ENCODE measurements around the gene GEMIN7.

GEMIN7 gene, protein sequence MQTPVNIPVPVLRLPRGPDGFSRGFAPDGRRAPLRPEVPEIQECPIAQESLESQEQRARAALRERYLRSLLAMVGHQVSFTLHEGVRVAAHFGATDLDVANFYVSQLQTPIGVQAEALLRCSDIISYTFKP

DNA sequence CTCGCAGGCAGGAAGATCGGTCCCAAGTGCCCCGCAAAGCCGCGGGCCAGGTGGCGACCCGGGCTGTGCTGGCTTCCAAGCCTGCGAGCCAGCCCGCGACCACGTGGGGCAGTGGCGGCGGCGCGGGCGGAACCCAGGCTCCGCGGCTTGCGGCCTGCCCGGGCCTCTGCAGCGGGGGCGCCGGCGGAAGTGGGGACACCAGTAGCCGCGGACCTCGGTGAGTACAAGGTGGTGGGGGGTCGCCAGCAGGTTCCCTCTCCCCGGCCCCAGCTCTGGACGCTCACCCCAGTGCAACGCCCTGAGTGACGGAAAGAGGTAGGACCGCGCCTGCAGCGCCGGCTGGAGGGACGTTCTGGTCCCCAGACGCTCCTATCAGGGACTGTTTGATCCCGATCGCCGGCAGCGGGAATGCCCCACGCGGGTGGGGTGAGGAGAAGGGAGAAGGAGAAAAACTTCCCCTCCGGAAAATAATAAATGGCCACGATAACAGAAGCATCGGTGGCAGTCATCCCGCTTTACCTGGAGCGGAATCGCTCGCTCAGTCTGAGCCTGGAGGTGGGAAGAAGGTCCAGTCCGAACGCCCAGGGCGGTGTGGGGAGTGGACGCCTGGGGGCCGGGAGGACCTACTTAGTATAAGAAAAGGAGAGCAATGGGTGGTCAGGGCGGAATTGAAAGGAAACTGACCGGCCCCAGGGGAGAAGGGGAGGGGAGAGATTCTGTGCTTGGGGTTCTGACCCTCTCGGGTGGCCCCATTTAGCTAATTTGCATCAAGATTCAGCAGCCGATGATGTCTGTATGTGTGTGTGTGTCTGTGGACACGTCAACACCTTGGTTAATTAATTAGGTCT lies at the start of gene GEMIN7:
Gene GEMIN7, plus strand, starts transcription at position 198 of the 848 bp plus-strand sequence. CDS start 10,855 bp downstream, outside the sequence.
- DNase-seq (ENCODE audit: low read depth) = no peak

DNA sequence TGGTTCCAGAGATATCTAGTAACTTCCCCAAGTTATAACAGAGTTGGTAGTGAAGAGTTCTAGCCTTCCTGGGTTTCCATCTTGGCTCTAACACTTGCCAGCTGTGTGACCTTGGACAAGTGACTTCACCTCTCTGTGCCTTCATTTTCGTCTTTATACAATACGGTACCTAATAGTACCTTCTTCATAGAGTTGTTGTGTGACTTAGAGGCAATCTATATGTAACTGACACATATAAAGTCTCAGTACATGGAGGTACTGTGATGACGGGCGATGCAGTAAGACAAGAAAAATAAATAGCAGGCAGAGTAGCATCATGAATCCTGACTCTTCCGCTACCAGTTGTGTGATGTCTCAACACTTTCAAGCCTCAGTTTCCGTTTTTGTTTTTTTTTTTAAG lies 48.2 kb upstream of the GEMIN7 start:
- no peak for DNase-seq (ENCODE audit: low read depth)

DNA sequence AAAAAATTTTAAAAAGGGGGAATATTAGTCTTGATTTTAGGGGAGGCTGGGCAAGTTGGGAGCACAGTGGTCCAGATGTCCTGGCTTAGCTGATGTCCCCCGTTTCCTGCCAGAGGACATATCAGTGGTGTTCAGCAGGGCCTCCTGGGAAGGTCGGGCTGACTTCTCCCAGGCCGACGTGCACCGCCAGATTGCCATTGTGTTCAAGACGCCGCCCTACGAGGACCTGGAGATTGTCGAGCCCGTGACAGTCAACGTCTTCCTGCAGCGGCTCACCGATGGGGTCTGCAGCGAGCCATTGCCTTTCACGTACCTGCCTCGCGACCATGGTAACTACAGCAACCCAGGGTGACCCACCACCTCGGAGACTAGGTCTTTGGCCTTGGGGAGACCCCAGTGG lies 46.6 kb upstream of the GEMIN7 start:
- DNase-seq (ENCODE audit: low read depth) = no peak

DNA sequence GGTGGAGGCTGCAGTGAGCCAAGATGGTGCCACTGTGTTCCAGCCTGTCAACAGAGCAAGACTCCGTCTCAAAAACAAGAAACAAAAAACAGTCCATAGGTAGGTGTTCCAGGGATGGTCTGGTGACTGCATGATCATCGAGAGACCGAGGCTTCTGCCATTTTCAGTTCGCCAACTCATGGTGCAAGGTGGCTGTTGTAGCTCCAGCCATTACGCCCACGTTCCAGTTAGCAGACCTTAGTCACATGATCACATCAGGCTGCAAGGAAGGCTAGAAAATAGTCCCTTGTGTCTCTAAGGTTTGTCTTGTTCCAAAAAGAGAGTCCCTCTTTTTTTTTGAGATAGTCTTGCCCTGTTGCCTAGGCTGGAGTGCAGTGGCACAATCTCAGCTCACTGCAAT lies 43.3 kb upstream of the GEMIN7 start:
- DNase-seq (ENCODE audit: low read depth) = no peak

DNA sequence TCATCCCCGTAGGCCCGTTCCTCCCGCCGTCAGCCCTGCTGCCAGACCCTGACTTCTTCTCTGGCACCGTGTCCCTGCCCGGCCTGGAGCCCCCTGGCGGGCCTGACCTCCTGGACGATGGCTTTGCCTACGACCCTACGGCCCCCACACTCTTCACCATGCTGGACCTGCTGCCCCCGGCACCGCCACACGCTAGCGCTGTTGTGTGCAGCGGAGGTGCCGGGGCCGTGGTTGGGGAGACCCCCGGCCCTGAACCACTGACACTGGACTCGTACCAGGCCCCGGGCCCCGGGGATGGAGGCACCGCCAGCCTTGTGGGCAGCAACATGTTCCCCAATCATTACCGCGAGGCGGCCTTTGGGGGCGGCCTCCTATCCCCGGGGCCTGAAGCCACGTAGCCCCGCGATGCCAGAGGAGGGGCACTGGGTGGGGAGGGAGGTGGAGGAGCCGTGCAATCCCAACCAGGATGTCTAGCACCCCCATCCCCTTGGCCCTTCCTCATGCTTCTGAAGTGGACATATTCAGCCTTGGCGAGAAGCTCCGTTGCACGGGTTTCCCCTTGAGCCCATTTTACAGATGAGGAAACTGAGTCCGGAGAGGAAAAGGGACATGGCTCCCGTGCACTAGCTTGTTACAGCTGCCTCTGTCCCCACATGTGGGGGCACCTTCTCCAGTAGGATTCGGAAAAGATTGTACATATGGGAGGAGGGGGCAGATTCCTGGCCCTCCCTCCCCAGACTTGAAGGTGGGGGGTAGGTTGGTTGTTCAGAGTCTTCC lies 41.5 kb upstream of the GEMIN7 start:
- no peak for DNase-seq (ENCODE audit: low read depth)

DNA sequence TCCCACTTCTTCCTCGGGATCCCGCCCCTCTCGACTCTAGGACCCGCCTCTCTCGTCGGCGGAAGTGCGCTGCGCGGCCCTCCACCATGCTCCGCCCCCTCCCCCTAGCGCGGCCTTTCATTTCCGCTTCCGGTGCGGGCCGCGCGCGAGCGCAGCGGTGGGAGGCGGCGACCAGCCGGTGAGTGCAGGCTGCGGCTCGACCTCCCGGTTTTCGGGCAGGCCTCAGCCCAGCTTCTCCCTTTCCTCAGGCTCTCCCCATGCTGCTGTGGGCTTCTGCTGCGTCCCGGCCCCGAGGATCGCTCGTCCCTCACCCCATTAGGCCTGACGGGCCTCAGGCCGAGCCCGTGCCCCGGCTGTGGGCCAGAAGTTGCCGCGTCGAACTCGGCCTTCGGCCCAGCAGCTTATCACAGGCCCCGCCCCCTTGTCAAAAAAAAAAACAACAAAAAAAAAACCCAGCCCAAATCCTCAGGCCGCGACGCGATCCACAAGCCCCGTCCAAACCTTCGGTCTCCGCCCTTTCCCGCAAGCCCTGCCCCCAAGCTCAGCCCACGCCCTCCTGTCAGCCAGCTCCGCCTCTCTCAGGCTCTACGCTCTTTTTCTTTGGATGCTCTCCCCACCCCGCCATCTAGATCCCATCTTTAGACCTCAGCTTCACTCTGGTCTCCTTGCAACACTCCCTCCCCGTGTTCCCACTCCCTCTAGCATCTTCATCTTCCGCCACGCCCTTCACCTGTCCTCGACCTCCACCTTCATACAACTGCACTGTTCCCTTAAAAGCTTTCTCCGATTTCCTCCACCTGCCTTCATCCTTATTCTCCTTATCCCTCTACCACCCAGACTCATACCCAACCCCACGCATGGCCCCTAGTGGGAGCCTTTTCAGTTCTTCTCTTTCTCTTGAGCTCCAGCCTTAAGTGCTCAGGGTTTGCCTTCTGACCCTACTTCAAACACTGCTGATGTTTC lies 39.8 kb upstream of the GEMIN7 start, which contains the start of gene CLASRP:
Gene CLASRP, plus strand, starts transcription at position 115 of the 963 bp plus-strand sequence. CDS start 1,168 bp downstream, outside the sequence.
- peak; percentile 55 for DNase-seq (ENCODE audit: low read depth)

DNA sequence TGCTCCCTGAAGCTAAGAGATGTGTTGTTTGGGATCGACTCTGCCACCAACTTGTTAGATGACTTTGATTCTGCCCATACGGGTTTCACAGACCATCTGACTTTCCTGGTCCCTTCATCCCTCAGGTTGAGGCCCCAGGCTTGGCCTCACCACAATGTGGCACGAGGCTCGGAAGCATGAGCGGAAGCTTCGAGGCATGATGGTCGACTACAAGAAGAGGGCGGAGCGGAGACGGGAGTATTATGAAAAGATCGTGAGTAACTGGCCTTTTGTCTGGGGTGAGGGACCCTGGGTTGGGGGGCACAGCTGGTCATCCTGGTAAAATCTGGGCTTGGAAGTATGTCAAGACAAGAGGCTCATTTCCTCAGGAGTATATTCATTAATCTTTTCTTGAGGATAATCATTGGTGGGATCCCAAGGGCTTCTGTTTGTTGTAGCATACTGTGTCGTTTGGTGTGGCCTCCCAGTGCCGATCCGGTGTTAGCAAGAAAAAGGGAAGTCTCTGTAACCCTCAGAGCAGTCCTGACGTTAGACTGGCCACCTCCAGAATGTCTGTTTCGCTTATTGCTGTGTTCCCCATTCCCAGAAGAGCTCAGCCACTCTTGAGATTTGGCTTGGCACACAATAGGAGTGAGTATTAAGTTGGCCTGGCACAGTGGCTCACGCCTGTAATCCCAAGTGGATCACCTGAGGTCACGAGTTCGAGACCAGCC lies 38.8 kb upstream of the GEMIN7 start:
- no peak for DNase-seq (ENCODE audit: low read depth)

DNA sequence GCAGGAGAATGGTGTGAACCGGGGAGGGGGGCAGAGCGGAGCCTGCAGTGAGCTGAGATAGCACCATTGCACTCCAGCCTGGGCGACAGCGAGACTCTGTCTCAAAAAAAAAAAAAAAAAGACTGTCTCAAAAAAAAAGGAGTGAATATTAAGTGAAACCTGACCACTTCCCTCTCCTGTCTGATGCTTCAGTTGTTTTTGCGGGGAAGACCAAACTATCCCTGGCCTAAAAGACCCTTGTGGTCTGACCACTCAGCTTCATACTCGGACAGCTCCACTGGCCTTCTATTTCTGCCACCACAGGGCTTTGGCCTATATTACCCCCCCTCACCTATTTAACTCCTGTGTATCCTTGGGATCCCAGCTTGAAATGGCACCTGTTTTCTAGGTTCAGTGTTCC lies 37.9 kb upstream of the GEMIN7 start:
- no peak for DNase-seq (ENCODE audit: low read depth)

DNA sequence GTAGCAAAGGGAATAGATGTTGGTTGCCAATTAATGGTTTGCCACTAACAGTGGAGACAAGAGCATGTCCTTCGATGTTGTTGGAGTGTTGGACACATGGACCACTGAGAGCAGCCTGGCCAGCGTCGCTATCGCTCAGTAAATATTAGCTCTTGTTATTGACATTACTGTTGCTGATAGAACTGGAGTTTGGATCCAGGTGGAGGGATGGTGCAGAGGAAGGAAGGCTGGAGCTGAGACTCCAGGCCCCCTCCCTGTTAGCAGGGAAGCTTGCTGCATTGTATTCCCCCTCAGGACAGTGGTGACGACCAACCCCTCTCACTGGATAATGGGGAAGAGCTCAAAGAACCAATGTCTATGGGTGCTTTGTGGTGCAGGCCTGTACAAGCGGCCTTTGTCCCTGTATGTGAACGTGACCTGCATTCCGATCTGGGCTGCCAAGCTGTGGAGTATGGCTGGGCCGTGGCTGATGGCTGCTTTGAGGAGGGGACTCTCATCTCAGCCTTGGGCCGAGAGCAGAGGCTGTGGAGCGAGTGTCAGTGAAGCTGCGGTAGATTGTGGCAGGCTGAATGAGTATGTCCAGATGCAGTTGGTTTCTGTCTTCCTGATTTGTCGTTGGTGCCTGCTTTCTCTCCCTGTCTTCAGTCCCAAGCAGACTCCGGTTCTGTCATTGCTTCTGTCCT lies 33.2 kb upstream of the GEMIN7 start:
- DNase-seq (ENCODE audit: low read depth) = no peak

DNA sequence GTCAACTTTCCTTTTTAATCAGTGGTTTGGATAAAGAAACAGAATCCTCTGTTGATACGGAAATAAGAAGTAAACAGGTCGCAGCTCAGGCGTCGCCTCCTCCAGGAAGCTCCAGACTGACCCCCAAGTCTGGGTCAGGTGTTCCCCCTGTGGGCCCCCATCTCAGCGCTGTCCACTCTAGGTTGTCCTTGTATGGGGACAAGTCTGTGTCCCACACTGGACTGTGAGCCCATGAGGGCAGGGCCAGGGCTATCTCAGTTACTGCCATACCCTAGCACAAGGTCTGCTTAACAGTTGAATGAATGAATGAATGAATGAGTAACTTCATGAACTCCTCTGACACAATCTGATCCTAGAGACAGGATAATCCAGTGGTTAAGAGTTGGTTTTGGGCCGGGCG lies 32.7 kb upstream of the GEMIN7 start:
- DNase-seq (ENCODE audit: low read depth) = no peak

DNA sequence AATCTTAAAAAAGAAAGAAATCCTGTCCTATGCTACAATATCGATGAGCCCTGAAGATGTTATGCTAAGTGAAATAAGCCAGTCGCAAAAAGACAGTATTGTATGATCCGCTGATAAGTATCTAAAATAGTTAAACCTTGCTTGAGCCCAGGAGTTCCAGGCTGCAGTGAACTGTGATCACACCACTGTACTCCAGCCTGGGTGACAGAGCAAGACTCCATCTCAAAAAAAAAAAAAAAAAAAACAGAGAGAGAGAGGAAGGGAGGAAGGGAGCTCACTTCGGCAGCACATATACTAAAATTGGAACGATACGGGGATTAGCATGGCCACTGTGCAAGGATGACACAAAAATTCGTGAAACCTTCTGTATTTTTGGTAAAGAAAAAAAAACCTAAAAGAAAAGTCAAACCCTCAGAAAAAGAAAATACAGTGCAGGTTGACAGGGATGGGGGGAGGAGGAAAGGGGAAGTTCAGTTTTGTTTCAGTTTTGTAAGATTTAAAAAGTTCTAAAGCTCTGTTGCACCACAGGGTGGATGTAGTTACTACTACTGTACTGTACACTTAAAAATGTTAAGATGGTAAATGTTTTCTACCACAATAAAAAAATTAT lies 31.8 kb upstream of the GEMIN7 start:
- no peak for DNase-seq (ENCODE audit: low read depth)

DNA sequence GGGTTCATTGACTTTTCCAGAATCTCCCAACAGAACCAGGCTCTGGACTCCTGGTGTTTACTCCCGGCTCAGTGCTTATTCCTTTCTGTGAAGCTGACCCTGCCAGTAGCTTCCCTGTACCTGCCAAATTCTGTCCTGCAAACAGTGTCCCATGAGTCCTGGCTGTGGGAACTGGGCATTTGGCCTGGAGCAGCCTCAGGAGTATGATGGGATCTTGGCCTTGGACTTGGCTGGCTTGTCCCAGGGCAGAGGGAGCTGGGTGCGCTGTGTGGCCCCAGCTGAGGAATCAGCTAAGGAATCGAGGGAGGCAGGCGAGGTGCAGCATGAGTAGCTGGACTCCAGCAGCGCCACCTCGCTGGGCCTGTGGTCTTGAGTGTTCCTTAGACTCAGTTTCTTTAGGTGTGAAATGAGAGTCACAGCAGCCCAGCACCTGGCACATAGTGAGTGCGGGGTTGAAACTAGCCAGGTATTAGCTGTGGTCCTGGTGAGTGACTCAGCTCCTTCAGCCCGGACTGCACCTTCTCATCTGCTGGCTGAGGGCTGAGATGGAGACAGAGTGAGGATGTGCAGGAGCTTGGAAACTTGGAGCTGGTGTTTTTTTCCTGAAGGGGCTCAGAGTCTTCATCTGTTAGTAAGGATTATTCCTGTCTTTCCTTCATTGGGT lies 29.9 kb upstream of the GEMIN7 start:
- DNase-seq (ENCODE audit: low read depth) = no peak

DNA sequence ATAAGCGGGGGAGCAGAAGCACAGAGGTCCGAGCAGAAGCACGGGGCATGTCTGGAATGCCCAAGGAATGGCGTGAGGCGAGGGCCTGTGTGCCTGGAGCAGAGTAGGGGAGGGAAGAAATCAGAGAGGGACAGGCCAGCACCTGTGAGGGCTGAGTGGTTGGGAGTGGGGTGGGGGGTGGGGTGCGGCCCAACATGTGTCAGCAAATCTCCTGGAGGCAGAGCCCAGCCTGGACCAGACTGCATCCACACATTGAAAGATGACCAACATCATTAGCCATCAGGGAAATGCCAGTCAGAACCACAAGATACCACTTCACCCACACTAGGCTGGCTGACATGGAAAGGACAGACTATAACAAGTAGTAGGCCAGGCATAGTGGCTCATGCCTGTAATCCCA lies 29.0 kb upstream of the GEMIN7 start:
- DNase-seq (ENCODE audit: low read depth) = no peak

DNA sequence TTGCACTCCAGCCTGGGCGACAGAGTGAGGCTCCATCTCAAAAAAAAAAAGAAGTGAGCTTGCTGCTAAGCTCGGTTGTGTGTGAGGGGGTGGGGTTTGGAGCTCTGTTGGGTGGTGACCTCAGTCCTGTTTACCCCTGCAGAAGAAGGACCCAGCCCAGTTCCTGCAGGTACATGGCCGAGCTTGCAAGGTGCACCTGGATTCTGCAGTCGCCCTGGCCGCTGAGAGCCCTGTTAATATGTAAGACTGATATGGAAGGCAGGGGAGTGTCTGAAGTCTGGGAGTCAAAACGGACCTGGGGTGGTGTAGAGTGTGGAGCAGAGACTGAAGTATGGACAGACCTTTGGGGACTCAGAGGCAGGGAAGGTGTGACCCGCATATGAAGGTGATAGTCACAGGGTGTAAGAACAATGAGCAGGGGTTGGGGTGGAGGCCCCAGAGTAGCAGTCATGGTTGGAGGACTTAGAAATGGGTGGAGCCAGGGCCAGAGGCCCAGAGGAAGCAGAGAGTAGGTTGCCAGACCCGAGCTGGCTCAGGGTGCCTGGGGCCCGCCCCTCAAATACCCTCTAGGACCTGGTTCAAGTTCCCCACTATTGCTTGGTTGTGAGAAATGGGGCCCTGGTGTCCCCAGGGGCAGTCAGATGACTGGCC lies 27.0 kb upstream of the GEMIN7 start:
- DNase-seq (ENCODE audit: low read depth) = no peak

DNA sequence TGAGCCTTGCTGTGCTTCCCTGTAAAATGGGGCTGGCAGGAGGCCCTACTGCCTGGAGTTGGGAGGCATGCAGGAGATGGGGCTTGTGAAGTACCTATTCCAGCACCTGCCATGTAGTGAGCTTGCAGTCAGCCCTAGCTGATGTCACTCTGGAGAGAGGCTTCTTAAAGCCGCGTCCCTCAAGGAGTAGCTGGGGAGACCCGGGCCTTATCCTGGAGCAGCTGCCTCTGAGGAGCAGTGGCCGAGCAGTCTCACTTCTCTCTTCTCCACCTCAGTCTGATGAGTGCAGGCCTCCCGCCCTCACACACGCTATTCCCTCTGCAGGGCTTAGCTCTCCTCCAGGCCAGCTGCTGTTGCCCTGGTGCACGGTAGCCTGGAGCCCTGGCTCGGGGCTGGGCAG lies 22.2 kb upstream of the GEMIN7 start:
- DNase-seq (ENCODE audit: low read depth) = no peak

DNA sequence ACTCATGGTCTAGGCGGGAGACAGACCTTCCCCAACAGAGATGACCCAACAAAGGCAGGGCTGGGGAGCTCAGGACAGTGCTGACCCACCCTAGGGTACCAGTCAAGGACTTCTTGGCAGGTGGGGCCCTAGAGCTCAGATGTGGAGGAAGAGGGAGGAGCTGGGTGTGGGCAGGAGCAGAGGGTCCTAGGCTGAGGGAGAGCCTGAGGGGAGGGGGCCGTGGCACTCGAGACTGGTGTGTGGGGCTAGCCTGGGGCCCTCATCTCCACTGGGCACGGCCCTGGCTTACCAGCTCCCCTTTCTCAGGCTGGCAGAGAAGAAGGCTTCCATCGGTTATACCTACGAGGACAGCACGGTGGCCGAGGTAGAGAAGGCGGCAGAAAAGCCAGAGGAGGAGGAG lies 21.6 kb upstream of the GEMIN7 start:
- DNase-seq (ENCODE audit: low read depth) = no peak

DNA sequence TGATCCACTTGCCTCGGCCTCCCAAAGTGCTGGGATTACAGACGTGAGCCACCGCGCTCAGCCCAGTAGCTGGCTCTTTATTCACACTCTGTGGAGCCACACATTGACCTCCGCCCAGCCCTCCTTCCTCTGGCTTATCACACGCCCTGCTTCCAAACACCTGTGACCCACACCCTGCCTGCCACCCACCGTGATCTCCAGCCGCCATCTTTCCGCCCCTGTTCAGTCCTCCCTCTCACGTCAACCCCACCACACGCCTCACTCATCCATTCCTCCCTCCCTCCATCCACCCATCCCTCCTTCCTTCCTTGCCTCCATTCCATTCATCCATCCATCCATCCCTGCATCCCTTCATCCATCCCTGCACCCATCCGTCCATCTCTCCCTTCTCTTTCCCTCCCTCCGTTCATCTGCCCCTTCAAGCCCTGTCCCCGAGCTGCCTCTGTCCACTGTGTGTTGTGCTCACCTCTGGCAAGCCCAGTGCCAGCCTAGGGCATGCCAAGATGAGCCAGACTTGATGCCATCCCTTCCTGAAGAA lies 20.4 kb upstream of the GEMIN7 start:
- no peak for DNase-seq (ENCODE audit: low read depth)

DNA sequence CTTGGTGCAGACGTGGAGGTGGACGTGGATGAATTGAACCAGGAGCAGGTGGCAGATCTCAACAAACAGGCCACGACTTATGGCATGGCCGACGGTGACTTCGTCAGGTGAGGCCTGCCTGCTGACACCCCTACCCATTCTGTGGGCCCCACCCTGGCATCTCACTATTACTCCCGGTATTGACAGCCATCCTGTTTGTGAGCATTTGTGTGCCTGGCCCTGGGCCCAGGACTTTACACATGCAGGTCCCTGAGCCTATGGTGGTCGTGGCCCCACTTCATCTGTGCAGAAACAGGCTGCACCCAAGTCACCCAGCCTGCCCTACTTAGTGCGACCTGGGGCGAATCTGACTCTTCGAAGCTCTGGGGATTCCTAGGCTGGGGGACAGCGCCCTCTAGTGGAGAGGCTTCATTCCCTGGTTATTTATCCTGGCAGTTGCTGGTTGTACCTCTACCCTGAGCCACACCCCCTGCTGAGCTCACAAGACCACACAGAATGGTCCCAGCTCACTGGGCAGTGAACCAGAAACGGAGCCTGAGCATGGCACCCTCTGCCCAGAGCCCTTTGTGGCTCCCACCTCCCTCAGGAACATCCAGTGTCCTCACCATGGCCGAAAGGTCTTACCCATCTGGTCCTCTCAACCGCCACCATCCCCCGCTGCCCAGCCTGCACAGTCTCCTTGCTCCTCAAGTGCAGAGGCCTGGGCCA lies 19.6 kb upstream of the GEMIN7 start:
- peak; percentile 42 for DNase-seq (ENCODE audit: low read depth)
